Stomach (tissue), 4 donors: ENCODE data around the gene RNF141.

Experiments
- CTCF ChIP-seq, 7 experiments: fragments of 450-650 bp in 4 of 7; fragments of 200-600 bp in 3 of 7; sonication (generic) in 3 of 7; IDR thresholded peaks; one replicate each; pipeline ENCODE4 v1.5.1; 2016 to 2019; ENCODE audit warnings: antibody characterized with exemption in 7 of 7, control low read depth in 2 of 7, mild to moderate bottlenecking in 1 of 7
- EP300 ChIP-seq: sonication (generic); formaldehyde crosslinking; IDR thresholded peaks from one replicate; pipeline ENCODE4 v1.6.1; 2017; ENCODE audit warnings: antibody characterized with exemption
- POLR2A ChIP-seq, 4 donors: fragments of 450-650 bp; IDR thresholded peaks; one replicate each; pipeline ENCODE4 v1.6.1; 2016; ENCODE audit warnings: antibody characterized with exemption in 4 of 4, control low read depth in 2 of 4, mild to moderate bottlenecking in 1 of 4, moderate library complexity in 1 of 4
- POLR2AphosphoS5 ChIP-seq, 3 donors: sonication (generic); formaldehyde crosslinking; IDR thresholded peaks; one replicate each; pipeline ENCODE4 v1.6.1; 2016; ENCODE audit warnings: antibody characterized with exemption in 3 of 3

GRCh38 chr11:10540915-10541560, at the start of gene RNF141:
- TF ChIP-seq POLR2AphosphoS5 (IDR thresholded peaks at IDR 0.05): peak; percentile 94 to 98 (median 98)
- TF ChIP-seq CTCF (IDR thresholded peaks at IDR 0.05): peak in 5 of 7 experiments; percentile 60 to 85 (median 79)
- TF ChIP-seq POLR2A (IDR thresholded peaks at IDR 0.05): peak in 2 of 4 donors; percentile 63 to 77
- TF ChIP-seq EP300: no peak
